Stimulated activated CD8-positive, alpha-beta memory T cell treated with anti-CD3 and anti-CD28 coated beads, Interleukin-7, amount 100 ng/mL, for 24 hours (primary cell): ENCODE measurements around the gene CACNB2.

Experiments used
- DNase-seq: peaks from one replicate; pipeline ENCODE4 v3.0.0-alpha.2; 2020; ENCODE audit warnings: low read depth

Gene CACNB2

GRCh38 chr10:18140149-18140956, at the start of gene CACNB2:
TSS of gene CACNB2 (plus strand) at chr10:18140424.
- no peak for DNase-seq

- no peak for DNase-seq
Measured at GRCh38 chr10:18094332-18094731, 45.9 kb upstream of the CACNB2 start.

GRCh38 chr10:18094793-18095192, 45.4 kb upstream of the CACNB2 start:
- no peak for DNase-seq

DNA sequence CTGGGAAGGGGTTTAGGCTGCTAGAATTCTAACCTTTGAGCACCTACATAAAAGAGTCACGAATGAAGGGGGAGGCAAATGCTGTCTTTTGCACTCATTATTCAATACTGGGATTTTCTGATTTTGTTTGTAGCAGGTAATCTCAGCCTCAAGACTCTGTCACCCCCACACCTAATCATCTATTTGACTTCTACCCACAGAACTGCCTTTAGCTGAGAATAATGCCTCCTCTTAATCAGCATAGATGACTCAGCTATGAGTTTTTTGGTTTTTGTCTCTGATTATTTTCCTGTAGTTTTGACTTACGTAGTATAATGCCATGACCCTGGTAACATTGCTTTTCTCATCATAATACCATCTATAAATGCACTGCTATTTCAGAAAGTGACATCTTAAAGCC, 42.7 kb upstream of the CACNB2 start:
- DNase-seq: no peak

- DNase-seq: no peak
Measured at GRCh38 chr10:18098201-18098600, 42.0 kb upstream of the CACNB2 start.

- DNase-seq: no peak
Measured at GRCh38 chr10:18099415-18099814, 40.8 kb upstream of the CACNB2 start.

DNA sequence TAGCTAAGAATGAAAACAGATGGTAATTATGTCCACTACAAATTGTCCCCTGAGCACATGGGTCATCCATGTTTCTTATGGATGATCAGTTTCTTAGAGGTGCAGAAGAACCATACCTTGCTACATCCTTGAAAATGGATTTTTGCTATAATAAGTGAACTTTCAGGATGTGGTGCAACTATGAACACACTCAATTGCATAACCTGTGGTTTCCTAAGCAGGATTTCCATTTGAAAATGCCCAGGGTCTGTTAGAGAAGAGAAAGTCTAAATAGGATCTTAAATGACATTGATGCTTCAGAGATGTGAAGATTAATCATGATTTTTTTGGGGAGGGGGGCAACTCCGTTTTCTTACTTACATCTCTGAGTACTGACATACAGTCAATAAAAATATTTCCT, 39.6 kb upstream of the CACNB2 start:
- DNase-seq: no peak

DNA sequence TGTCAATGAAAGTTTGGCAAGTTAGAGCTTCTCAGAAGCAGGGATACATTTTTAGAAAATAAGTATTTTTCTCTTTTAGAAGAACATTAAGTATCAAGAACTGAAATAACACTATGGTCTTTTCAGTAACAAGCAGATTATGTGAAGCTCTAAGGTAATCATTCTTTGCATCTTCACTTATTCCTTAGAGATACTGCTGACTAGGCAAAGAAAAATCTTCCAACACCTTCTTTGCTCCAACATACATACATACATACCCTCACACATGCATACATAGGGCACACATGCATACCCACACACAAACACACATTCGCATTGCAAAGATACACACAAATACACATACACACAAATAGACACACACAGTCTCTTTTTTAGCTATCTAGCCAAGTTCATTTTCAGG, 37.8 kb upstream of the CACNB2 start:
- no peak for DNase-seq

DNA sequence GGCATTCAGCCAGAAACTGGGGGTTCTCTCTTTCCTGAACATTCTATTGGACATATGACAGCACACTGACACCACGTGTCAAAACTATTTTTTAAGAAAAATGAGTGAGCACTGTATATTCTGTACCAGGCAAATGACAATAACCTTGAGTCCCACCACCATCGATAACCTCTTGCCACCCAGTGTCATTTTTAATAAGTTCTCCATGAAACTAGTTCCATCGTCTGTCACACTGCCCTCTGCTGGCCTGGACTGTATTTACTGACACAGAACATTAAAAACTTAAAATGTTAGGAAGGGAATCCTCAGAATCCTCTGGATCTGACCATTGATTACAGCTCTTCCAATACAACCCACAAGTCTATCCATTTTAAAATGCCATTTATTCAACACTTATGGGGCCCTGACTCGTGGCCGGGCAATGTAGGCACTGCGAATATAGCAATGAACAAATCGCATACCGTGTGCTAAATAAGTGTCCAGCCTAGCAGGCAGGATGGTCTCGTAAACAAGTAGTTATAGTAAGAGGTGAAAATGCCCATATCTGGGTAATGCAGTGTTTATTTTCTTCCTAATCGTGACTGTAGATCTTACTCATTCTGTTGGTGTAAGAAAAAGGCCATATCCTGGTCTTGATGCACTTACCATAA, 35.9 kb upstream of the CACNB2 start:
- DNase-seq: peak; percentile 11

DNA sequence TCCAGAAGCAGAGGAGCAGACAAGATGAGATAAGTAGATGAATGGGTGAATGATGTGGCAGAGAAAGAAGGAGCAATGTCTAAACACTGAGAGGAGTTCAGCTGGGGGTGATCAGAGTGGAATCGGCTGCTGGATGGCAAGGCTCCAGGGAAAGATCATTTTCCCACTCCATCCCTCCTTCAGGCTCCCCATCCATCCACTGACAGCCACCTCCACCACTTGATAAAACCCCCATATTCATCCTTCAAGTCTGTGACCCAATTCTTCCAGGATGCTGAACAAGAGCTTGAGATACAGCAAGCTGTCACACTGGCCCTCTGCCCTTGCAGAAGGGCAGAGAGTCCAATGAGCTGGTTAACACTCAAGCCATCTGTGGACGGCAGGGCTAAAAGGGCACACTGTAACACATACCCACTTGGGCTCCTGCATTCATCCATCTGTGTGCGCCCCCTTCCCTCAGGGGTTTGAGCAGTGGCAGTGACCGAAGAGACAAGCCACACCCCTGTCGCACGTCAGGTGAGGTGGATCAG, 30.8 kb upstream of the CACNB2 start:
- no peak for DNase-seq

- no peak for DNase-seq
Measured at GRCh38 chr10:18113881-18114280, 26.3 kb upstream of the CACNB2 start.

GRCh38 chr10:18117276-18117675, 22.9 kb upstream of the CACNB2 start:
- DNase-seq: no peak

DNA sequence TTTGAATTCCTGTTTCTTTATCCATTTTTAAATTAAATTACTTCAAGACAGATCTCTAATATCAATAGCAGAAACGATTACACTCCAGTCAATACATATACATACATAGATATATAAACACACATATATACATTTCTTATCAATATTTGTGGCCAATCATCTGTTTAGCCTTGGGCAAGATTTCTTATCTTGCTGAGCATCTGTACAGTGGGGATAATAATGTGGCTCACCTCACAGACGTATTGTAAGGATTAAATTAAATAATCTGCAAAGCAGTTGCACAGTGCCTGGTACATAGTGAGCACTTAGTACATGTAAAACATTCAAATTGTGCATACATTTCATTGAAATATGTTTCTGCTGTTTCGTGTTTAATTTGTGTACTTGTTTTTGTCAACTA, 17.5 kb upstream of the CACNB2 start:
- DNase-seq: no peak

GRCh38 chr10:18133046-18133445, 7.2 kb upstream of the CACNB2 start:
- DNase-seq: no peak

DNA sequence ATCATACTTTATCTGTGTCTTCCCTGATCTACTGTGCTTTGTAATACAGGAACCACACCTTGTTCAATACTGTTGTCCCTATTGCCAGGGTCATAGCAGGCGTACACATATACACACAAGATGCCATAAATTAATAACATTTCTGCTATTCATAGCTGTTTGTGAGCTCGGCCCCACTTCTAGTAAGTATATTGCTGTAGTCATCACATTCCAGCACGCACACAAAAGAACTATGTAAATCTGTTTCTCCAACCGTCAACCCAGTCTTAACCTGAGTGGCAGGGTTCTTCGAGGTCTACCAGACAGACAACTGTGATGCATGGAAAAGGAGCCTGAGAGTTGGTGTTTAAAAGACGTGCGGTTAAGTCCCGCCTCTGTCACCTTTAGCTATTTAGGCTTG, 5.7 kb upstream of the CACNB2 start:
- DNase-seq: no peak

GRCh38 chr10:18134921-18135320, 5.3 kb upstream of the CACNB2 start:
- no peak for DNase-seq

DNA sequence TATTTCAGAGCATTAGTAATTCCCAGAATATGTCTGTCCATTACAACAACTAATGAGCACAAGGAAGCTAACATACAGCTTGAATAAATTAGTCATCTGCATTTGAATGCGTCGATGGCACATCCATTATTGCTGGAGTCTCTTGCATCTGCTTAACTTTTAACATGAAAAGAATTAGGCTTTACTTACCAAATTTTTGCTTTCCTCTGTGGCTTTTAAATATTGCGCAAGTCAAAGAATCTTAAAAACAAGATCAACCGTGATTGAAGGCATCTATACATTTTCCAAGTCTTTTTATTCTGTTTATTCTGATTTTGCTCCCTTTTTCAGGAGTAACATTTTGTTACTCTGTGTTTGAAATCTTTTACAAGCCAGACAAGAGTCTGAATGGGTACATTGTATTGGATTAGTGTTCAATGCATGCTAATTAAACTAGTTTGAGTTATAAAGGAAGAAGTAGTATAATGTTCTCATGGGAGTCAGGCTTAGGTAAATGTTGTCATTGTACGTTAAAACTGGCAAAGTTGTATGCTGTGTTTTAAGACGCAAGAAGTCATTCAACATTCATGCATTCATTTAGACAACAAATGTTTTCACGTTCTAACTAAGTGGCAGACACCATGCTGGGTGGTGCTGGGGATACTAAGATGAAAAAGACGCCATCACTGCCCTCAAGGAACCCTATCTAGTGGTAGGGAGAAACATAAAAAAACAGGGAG, 4.0 kb upstream of the CACNB2 start:
- no peak for DNase-seq

DNA sequence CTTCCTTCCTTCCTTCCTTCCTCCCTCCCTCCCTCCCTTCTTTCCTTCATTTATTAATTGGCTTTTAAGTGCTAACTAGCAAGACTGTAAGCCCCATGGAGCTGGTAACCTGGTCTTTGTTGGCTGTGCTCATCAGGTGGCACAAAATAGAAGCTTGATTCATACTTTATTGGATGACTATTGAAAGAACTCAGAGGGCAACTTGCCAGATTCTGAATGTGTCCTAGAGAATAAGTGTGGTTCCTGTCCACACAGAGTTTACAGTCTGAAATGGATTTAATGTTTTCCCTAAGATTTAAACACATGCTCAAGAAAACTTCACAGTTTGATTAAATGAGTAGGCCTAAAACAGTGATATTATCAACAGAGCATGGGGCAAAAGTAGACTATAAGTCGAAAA, 3.1 kb upstream of the CACNB2 start:
- DNase-seq: no peak

DNA sequence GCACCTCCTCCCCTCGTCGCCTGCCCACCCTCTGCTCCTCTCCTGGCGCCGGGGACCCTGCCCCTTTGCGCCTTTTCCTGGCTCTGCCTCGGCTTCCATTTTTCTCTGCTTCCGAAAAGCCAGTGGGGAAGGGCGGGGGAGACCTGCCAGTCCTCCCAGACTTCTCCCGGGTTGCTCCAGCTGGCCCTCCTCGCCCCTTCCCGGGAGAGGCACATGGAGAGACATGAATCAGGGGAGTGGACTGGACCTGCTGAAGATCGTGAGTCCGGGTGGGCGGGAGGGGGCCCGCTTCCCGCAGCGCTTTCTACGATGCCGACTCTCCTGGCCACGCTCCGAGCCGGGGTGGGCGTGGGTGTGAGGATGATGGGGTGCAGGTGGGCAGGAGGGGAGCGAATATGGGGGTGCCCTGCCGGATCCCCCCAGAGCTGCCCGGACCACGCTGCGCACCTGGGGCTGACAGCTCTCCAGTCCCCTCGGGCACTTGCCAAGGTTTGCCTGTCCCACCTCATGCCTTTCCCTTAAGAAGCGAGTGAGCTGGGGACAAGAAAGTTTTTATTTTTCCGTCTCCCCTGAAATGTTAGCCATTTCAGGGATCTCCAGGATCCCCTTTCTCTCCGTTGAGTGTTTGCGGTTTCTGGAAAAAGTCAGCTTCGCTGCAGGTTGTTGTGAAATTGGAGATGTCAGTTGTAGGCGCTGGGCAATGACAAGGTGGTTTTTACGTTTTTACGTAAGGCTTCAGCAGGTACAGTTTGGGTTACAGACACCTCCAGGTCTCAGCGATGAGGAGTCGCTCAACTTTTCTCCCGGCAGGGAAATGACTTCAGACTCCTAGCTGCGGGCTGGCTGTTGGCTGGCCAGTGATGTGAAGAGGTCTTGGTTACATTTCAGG, 977 bp downstream of the CACNB2 start:
- DNase-seq: no peak

DNA sequence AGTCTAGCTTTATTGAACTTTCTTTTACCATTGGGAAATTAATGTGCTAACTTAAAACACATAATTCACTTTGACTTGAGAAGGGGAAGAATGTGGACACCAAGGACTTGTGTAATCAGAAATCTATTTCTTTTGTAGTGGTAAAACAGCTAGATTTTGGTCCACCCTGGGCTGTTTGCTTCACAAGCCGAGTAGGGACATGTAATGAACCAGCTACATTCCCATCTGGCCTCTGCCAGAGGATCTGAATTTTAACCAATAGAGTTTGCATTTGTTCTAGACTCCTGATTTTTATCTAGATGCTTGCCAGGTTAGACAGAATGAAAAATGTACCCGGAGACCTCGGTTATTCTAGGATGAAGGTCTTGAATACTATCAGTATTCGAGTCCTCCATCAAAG, 1.9 kb downstream of the CACNB2 start:
- DNase-seq: no peak

DNA sequence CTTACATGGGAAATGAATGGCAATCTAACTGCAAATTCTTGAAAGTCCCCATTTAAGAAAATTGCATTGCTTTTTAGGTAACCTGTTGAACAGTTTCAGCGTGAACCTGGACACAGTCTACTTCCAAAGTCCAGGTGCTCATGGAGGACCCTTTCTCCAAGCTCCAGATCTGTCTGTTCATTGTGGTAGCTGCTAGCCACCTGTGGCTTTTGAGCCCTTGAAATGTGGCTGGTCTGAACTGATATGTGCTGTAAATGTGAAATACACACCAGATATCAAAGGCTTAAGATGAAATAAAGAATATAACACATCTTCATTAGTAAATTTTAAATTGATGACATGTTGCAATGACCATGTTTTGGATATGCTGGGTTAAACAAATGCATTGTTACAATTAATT, 4.2 kb downstream of the CACNB2 start:
- no peak for DNase-seq

DNA sequence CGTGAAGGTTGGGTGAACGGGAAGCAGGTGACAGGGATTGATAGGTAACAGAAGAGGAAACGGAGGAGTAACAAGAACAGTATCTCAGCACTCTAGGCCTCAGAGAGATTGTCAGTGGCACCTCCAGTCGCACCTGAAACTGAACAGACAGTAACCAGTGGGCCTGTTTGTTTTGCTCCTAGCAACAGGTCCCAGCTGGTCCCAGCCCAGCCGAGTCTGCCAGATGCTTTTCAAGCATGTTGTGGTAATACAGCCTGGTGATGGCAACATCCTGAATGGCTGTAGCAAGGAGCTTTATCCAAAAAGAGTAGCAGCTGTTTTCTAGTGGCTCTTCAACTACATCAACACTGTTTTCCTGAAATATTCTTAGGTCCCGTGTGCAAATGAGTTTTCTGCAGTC, 4.7 kb downstream of the CACNB2 start:
- DNase-seq: no peak
